H9 (cell line): Measurements from ENCODE around the gene PCNX2. TPM values are rescaled to one million over a fixed set of nuclear protein-coding genes. Genes with fewer than 3 reads are reported as not detected.

Source experiments
- DNase-seq: peaks from one replicate; pipeline ENCODE4 v3.0.0-alpha.2; 2017
- H2AFZ ChIP-seq: one replicate; pipeline ENCODE4 v1.6.1; 2013; ENCODE audit warnings: mild to moderate bottlenecking, low read length, control low read depth, moderate library complexity
- H2AK5ac ChIP-seq: 2 replicates; pipeline ENCODE4 v1.6.1; 2013; ENCODE audit warnings: low read length, control low read depth, mixed read lengths; ENCODE audit not compliant: insufficient read length
- H2BK120ac ChIP-seq: one replicate; pipeline ENCODE4 v1.6.1; 2013; ENCODE audit warnings: low read depth, mild to moderate bottlenecking, low read length, control low read depth, inconsistent platforms; ENCODE audit not compliant: poor library complexity, severe bottlenecking
- H2BK12ac ChIP-seq: 2 replicates; pipeline ENCODE4 v1.6.1; 2013; ENCODE audit warnings: low read length, control low read depth, mixed read lengths, low read depth; ENCODE audit not compliant: insufficient read length
- H2BK15ac ChIP-seq: 2 replicates; pipeline ENCODE4 v1.6.1; 2013; ENCODE audit warnings: low read depth, low read length, control low read depth
- H2BK20ac ChIP-seq: one replicate; pipeline ENCODE4 v1.6.1; 2013; ENCODE audit warnings: low read depth, mild to moderate bottlenecking, low read length, control low read depth, inconsistent platforms; ENCODE audit not compliant: poor library complexity, severe bottlenecking
- H2BK5ac ChIP-seq: 2 replicates; pipeline ENCODE4 v1.6.1; 2013; ENCODE audit warnings: low read length, control low read depth, mixed read lengths; ENCODE audit not compliant: insufficient read length
- H3K14ac ChIP-seq: 2 replicates; pipeline ENCODE4 v1.6.1; 2013; ENCODE audit warnings: low read length, control low read depth; ENCODE audit not compliant: insufficient read depth
- H3K18ac ChIP-seq: 2 replicates; pipeline ENCODE4 v1.6.1; 2013; ENCODE audit warnings: low read depth, mild to moderate bottlenecking, mixed read lengths, low read length, control low read depth; ENCODE audit not compliant: insufficient read length
- H3K23ac ChIP-seq: 2 replicates; pipeline ENCODE4 v1.6.1; 2013; ENCODE audit warnings: low read length, control low read depth, mixed read lengths, low read depth; ENCODE audit not compliant: insufficient read length
- H3K23me2 ChIP-seq: 2 replicates; pipeline ENCODE4 v1.6.1; 2013; ENCODE audit warnings: low read depth, mild to moderate bottlenecking, mixed read lengths, low read length, control low read depth; ENCODE audit not compliant: insufficient read length, poor library complexity, severe bottlenecking
- H3K27ac ChIP-seq: 2 replicates; pipeline ENCODE4 v1.5.1; 2013; ENCODE audit warnings: low read length, control low read depth, mixed read lengths, low read depth; ENCODE audit not compliant: insufficient read length
- H3K27me3 ChIP-seq: 2 replicates; pipeline ENCODE4 v1.6.1; 2013; ENCODE audit warnings: low read length, control low read depth, inconsistent platforms; ENCODE audit not compliant: insufficient read depth
- H3K4ac ChIP-seq: 2 replicates; pipeline ENCODE4 v1.6.1; 2013; ENCODE audit warnings: low read depth, mild to moderate bottlenecking, control low read depth, inconsistent platforms, low read length, moderate library complexity
- H3K4me1 ChIP-seq: 2 replicates; pipeline ENCODE4 v1.6.1; 2013; ENCODE audit warnings: low read length, control low read depth, inconsistent platforms; ENCODE audit not compliant: insufficient read depth
- H3K4me2 ChIP-seq: 2 replicates; pipeline ENCODE4 v1.6.1; 2013; ENCODE audit warnings: low read length, control low read depth, mixed read lengths; ENCODE audit not compliant: insufficient read length, insufficient read depth
- H3K56ac ChIP-seq: 2 replicates; pipeline ENCODE4 v1.6.1; 2013; ENCODE audit warnings: low read depth, mild to moderate bottlenecking, mixed read lengths, low read length, control low read depth; ENCODE audit not compliant: insufficient read length
- H3K79me1 ChIP-seq: 2 replicates; pipeline ENCODE4 v1.6.1; 2013; ENCODE audit warnings: low read depth, mild to moderate bottlenecking, moderate library complexity, low read length, control low read depth, inconsistent platforms; ENCODE audit not compliant: insufficient read depth, poor library complexity, severe bottlenecking
- H3K79me2 ChIP-seq: 2 replicates; pipeline ENCODE4 v1.6.1; 2013; ENCODE audit warnings: low read length, control low read depth, inconsistent platforms; ENCODE audit not compliant: insufficient read depth
- H3K9ac ChIP-seq: 2 replicates; pipeline ENCODE4 v1.6.1; 2013; ENCODE audit warnings: low read length, control low read depth, mixed read lengths; ENCODE audit not compliant: insufficient read length; ENCODE audit errors: extremely low read depth
- H3K9me3 ChIP-seq: one replicate; pipeline ENCODE4 v1.6.1; 2013; ENCODE audit warnings: low read depth, low read length, inconsistent platforms; ENCODE audit not compliant: control insufficient read depth
- H3T11ph ChIP-seq: one replicate; pipeline ENCODE4 v1.6.1; 2013; ENCODE audit warnings: mild to moderate bottlenecking, low read length, control low read depth, inconsistent platforms
- H4K20me1 ChIP-seq: one replicate; pipeline ENCODE4 v1.6.1; 2013; ENCODE audit not compliant: control insufficient read depth, insufficient read length, insufficient read depth
- H4K5ac ChIP-seq: 2 replicates; pipeline ENCODE4 v1.6.1; 2013; ENCODE audit warnings: low read depth, mild to moderate bottlenecking, mixed read lengths, low read length, control low read depth; ENCODE audit not compliant: insufficient read length
- H4K8ac ChIP-seq: replicated peaks from 2 replicates; pipeline ENCODE4 v1.6.1; 2013; ENCODE audit warnings: low read length, control low read depth, mixed read lengths, low read depth; ENCODE audit not compliant: insufficient read length
- H4K91ac ChIP-seq: 2 replicates; pipeline ENCODE4 v1.6.1; 2013; ENCODE audit warnings: low read depth, mild to moderate bottlenecking, moderate library complexity, mixed read lengths, low read length, control low read depth; ENCODE audit not compliant: insufficient read length
- H3K27ac Mint-ChIP-seq, 3 experiments: 2 replicates in 2 of 3; 3 replicates in 1 of 3; pipeline ENCODE4 v1.8.0; 2020 to 2021; ENCODE audit warnings: mixed read lengths in 3 of 3, mild to moderate bottlenecking in 1 of 3, moderate library complexity in 1 of 3
- H3K27me3 Mint-ChIP-seq: 2 replicates; pipeline ENCODE4 v1.8.0; 2021; ENCODE audit warnings: low read depth, mild to moderate bottlenecking, moderate library complexity, mixed read lengths
- H3K36me3 Mint-ChIP-seq, 3 experiments: 2 replicates in 2 of 3; 3 replicates in 1 of 3; pipeline ENCODE4 v1.8.0; 2020 to 2021; ENCODE audit warnings: low read depth in 3 of 3, mixed read lengths in 3 of 3; ENCODE audit not compliant: insufficient read depth in 1 of 3
- H3K4me1 Mint-ChIP-seq, 2 experiments: 2 replicates each; pipeline ENCODE4 v1.8.0; 2020; ENCODE audit warnings: mixed read lengths in 2 of 2
- H3K4me3 Mint-ChIP-seq, 2 experiments: 2 replicates in 1 of 2; 3 replicates in 1 of 2; pipeline ENCODE4 v1.8.0; 2020 to 2021; ENCODE audit warnings: mild to moderate bottlenecking in 2 of 2, mixed read lengths in 2 of 2, moderate library complexity in 1 of 2
- H3K9me3 Mint-ChIP-seq, 2 experiments: 2 replicates in 1 of 2; 3 replicates in 1 of 2; pipeline ENCODE4 v1.8.0; 2020; ENCODE audit warnings: mild to moderate bottlenecking in 2 of 2, mixed read lengths in 2 of 2, moderate library complexity in 1 of 2
- CTCF ChIP-seq: fragments of 200-600 bp; sonication (generic); conservative IDR thresholded peaks from 3 replicates; pipeline ENCODE4 v1.8.0; 2021; ENCODE audit warnings: antibody characterized with exemption, mild to moderate bottlenecking
- WGBS: extraction: QIAGEN DNeasy Blood & Tissue Kit; methylation state at CpG from one replicate; pipeline ENCODE4 v1.1.7; 2013; ENCODE audit warnings: missing lambda C conversion rate, low lambda C conversion rate, mixed read lengths; ENCODE audit not compliant: insufficient read length; ENCODE audit errors: extremely low coverage; 5-methylcytosine and 5-hydroxymethylcytosine counted together
- total RNA-seq: library from RNA; stranded (reverse); gene quantifications from 2 replicates; pipeline ENCODE4 v1.2.1, GENCODE V29; 2021

PCNX2 gene
- total RNA-seq, 1 experiment from 2014 or later: 45.1 TPM

GRCh38 chr1:233094269-233094668, 201.3 kb downstream of the PCNX2 start:
- no peaks in the 10 kb centered on the region for H3K27me3 ChIP-seq
- no peak for TF ChIP-seq CTCF
- H2AK5ac ChIP-seq: no peak overlapping the region
- H4K8ac ChIP-seq: no peak overlapping the region
- no peaks in the 10 kb centered on the region for H3K9me3 Mint-ChIP-seq
- no peaks in the 10 kb centered on the region for H3K79me2 ChIP-seq
- H2BK20ac ChIP-seq: no peak overlapping the region
- H3K56ac ChIP-seq: no peak overlapping the region
- no peak overlapping the region for H3K14ac ChIP-seq
- no peak overlapping the region for H2BK120ac ChIP-seq
- H2BK5ac ChIP-seq: no peak overlapping the region
- H2BK15ac ChIP-seq: no peak overlapping the region
- no peak overlapping the region for H3K27ac ChIP-seq
- no peak overlapping the region for H2AFZ ChIP-seq
- H3K27ac Mint-ChIP-seq: no peak overlapping the region
- peaks cover 12 to 19% (median 14%) of the 10 kb centered on the region in 3 experiments; a peak in 6 of 7 replicates for H3K36me3 Mint-ChIP-seq
- H4K20me1 ChIP-seq: no peaks in the 10 kb centered on the region
- WGBS: no CpG with 5 or more reads among the region's 2 CpGs
- no peaks in the 10 kb centered on the region for H3K27me3 Mint-ChIP-seq
- no peak overlapping the region for H3K18ac ChIP-seq
- no peak for DNase-seq
- H3T11ph ChIP-seq: no peak overlapping the region
- H3K9ac ChIP-seq: no peak overlapping the region
- no peak overlapping the region for H3K4me2 ChIP-seq
- H3K9me3 ChIP-seq: no peaks in the 10 kb centered on the region
- no peak overlapping the region for H3K4ac ChIP-seq
- H3K79me1 ChIP-seq: no peaks in the 10 kb centered on the region
- no peak overlapping the region for H2BK12ac ChIP-seq
- H3K23me2 ChIP-seq: no peaks in the 10 kb centered on the region
- H3K4me1 Mint-ChIP-seq: peaks cover 1 to 2% of the 10 kb centered on the region in 2 experiments; a peak in 3 of 4 replicates
- no peak overlapping the region for H3K23ac ChIP-seq
- no peak overlapping the region for H4K91ac ChIP-seq
- H4K5ac ChIP-seq: no peak overlapping the region
- no peak overlapping the region for H3K4me3 Mint-ChIP-seq
- H3K4me1 ChIP-seq: no peaks in the 10 kb centered on the region; the same call in 1 of the 2 replicates
